Ramos (cell line): ENCODE results near the gene CPLX4.

Experiments used
- in situ Hi-C: fragments of 300-500 bp; cut with MboI; formaldehyde crosslinking; loops from one replicate; pipeline ENCODE4 v1.14.3; 2022; ENCODE audit warnings: low sequenced_read_pairs; ENCODE audit not compliant: unreplicated experiment

Gene CPLX4, protein sequence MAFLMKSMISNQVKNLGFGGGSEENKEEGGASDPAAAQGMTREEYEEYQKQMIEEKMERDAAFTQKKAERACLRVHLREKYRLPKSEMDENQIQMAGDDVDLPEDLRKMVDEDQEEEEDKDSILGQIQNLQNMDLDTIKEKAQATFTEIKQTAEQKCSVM

DNA sequence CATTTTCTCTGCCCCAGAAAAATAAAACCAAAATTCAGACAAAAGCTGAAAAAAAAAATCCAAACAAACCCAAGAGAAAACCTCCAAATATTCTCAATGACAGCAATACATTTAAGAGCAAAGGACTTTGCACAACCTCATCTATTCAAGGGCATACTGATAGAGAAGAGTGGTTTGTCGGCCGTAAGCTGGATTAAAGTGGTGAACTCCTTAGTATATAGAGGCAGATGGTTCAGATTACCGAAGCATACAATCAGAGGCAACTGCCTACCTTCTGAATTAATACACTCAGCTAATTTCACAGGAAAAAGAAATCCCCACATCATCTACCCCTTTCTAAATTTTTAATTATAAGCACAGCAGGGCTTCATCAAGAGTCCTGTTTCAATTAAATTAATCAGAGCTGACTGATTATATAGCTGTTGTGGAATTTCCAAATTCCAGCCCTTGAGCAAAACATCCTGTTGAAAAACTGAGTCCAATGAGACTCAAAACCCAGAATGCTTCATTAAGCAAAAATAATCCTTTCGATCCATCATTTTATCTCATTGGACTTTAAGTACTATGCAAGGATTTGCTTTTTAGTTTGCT lies at the start of gene CPLX4:
Gene CPLX4 (minus strand): TSS at position 190 of the 591 bp plus-strand sequence. CDS start 187 bp downstream, at position 3.
- in situ Hi-C loops: no loop called here

DNA sequence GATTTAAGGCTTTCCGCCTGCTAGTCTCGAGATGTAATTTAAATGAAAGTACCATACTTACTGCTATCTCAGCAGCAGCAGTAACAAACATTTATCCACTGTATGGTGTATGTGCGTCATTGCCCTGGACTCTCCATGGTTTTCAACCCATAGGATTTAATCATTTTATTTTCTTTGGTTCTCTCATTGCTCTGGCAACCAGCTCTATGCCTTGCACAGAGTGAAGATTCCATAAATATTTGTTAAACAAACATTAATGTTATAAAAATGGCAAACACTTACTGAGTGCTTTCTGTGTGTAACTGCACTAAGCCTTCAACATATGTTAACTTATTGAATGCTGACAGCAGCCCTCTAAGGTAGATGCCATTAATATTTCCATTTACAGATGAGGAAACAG lies 41.9 kb upstream of the CPLX4 start:
- in situ Hi-C loops: no loop called here

DNA sequence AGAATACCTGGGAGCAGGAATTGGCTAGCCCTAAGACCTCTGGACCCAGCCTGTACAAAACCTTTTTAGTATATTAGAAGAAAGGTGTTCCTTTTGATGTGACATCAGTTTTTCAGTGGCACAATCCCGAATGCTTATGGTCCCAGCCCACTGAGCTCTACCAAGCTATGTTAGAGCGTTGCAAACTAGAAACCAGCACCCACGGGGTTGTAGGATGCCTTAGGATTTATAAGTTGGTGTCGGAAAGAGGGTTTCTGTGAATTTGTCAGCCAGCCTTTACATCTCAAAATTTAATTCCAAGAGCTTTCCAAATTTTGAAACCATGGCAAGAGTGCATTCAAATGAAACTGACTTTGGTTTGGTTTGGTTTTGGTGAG lies 41.1 kb upstream of the CPLX4 start:
- in situ Hi-C loops: no loop called here

DNA sequence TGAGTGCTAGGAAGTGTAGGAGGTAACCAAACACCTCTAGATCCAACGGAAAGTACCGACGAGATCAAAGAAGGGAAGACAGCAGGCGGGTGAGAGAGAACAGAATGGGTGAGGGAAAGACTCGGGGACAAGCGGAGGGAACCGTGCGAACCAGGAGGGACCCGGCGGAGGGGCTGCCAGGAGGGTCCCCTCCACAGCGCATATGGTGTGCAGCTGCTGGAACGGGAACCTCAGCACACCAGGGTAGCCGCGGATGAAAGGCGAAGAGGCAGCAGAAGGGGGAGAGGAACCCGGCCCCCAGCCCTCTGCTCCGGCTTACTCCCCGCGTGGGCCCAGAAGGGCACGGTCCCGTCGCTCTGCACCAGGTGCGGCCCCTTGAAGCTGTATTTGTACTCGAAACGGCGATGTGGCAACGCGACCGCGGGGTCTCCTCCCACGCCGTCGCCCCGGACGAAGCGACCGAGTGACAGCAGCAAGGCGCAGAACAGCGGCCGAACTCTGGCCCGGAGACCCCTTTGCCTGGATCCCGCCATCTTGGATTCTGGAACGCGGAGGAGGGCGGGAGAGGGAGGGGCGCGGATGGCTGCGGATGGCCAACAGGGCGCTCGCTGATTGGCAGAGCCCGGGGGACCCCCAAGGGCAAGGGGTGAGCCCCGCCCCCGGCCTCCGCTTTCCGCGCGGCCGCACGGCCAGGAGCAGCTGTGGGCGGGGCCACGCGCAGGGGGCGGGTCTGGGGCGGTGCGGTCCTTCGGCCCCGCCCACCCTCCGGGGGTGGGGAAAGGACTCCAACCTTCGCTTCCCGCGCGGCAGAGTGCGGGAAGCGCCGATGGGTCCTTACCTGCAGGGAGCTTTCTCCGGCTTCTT lies 40.5 kb upstream of the CPLX4 start, which contains the start of gene LMAN1:
Gene LMAN1 (minus strand): TSS at position 554 of the 864 bp plus-strand sequence. CDS start 21 bp downstream, at position 533.
- in situ Hi-C loops: no loop called here

DNA sequence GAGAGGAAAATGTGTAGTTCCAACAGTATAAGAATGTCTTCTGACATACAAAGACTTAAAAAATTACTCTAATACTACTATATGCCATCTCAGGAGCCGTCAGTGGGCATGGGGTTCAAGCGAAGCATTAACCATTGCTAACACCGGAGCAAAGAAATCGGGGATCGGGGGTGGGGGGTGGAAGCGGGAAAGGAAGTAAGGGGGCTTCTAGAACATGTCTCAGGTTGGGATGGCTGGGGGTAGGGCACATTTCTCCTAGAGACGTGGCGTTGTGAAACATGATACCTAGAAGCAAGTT lies 39.9 kb upstream of the CPLX4 start:
- in situ Hi-C loops: no loop called here

DNA sequence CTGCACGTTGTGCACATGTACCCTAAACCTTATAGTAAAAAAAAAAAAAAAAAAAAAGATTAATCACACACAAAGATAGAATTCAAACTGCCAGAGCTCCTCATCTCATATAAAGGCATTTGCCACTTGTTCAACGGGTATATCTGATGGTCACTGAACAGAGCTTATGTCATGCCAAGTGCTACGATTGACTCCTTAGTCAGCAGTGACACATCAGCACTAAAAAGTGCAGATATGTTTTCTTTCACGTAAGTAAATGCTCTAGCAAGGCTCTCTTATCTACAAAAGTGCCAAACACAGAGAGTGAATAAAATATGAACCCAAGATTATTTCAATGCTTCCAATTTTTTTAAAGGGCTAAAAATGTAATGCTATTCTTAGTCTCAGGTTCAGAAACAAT lies 39.5 kb upstream of the CPLX4 start:
- in situ Hi-C loops: no loop called here

DNA sequence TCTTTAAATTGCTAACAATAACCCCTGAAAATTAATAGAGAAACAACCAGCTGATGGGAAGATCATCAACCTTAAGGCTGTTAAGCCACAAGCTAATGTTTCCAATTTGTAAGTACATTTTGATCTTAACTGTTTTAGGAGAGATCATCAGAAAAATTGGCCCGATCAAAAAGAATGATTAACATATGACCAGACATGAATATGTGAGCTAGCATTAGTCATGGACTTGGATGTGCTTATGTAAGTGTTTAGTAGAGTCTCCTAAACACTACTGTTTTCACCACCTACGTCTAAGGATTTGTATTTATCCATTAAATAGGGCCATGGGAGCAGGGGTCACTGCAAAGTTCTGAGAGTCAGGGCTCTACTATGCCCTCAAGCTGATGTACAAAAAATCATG lies 36.3 kb upstream of the CPLX4 start:
- in situ Hi-C loops: no loop called here

DNA sequence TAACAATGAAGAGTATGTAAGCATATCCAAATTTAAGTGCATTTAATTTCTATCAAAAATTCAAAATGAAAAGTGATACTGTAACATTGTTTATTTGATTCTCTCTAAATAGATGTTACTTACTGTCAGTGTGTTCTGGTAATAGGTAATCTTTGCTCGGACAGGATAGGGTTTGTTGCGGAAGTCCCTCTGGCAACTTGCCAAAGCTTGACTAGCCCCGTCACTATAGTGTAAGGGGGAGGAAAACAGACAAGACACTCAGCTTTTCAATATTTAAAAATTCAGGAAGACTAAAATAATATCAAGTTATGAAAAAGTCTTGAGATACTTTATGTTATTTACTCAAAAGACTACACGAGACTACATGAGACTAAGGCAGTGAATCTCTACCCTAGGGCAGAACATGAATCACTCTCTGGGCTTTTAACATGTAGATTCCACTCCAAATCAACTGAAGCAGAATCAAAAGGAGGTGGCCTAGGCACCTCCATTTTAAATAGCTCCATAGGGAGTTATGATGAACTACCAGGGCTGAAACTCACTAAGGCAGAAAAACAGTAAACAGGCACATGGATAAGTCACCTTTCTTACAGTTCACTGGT lies 34.7 kb upstream of the CPLX4 start:
- in situ Hi-C loops: no loop called here

DNA sequence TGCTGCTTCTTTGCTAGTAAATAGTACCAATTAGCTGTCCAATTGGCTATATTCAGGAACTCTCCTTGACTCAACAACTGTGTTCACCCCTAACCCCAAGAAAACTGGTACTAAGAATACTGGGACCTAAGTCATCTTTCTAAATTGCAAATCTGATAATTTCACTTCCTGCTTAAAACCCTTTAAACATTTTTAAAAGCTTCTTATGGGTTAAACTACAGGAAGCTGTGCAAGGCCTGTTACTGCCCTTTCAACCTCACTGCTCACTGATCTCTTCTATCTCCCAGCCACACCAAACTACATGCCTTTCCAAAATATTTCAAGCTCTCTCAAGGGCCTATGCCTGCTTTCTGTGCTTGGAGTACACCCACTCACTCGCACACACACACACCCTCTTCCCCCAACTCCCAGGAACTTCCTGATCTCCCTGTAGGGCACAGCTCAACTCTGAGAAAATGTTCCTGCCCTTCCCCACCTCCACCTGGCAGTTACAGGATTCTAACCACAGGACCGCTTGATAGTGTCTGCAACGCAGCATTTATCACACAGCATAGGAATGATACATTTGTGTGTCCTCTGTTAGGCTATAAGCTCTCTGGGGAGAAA lies 33.9 kb upstream of the CPLX4 start:
- in situ Hi-C loops: no loop called here

DNA sequence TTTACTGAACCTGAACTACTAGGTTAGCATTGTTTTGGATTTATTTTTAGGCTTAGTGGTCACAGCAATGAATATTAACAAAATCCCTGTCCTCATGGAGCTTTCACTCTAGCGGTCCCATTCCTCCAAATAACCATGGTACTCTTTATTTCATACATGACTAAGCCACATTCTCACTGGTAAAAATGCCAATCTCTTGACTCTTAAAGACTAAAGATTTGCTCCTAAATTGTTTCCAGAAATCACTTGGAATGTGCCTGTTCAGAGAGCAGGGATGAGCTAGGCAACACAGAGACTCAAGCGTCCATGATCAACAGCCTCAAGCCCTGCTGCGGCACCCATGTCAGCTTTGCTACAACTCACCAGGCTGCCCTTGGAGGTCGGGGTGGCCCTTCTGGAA lies 27.1 kb upstream of the CPLX4 start:
- in situ Hi-C loops: no loop called here

DNA sequence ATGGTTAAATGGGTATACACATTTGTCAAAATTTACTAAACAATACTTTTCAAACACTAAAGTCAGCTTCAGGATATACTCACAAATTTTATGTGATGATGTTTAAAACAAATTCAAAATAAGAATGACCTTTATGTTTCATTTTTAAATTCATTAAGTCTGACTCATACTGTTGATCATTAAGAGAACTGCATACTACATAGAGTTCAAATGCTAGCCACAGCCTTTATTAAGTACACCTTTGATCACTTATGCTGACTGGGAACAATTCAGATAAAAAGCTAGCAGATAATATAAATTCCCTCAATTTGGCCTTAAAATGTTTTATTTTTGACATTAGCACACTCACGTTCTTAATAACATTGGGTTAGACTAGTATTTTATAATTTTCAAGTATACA lies 26.5 kb upstream of the CPLX4 start:
- in situ Hi-C loops: no loop called here

DNA sequence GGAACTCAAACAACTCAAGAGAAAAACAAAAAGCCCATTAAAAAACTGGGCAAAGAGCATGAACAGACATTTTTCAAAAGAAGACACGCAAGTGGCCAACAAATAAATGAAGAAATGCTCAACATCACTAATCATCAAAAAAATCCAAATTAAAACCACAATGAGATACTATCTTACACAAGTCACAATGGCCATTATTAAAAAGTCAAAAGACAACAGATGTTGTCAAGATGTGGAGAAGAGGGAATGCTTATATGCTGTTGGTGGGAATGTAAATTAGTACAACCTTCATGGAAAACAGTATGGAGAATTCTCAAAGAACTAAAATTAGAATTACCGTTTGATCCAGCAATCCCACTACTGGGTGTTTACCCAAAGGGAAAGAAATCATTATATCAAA lies 25.5 kb upstream of the CPLX4 start:
- in situ Hi-C loops: no loop called here

DNA sequence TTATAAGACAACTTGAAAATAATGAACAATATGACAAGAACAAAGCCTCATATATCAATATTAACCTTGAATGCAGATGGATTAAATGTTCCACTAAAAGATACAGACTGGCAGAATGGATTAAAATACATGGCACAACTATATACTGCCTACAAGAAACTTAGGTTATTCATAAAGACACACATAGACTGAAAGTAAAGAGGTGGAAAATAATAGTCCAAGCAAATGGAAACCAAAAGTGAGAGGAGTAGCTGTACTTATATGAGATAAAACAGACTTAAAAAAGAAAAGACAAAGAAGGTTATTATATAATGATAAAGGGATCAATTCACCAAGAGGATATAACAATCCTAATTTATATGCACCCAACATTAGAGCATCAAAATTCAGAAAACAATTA lies 22.4 kb upstream of the CPLX4 start:
- in situ Hi-C loops: no loop called here

DNA sequence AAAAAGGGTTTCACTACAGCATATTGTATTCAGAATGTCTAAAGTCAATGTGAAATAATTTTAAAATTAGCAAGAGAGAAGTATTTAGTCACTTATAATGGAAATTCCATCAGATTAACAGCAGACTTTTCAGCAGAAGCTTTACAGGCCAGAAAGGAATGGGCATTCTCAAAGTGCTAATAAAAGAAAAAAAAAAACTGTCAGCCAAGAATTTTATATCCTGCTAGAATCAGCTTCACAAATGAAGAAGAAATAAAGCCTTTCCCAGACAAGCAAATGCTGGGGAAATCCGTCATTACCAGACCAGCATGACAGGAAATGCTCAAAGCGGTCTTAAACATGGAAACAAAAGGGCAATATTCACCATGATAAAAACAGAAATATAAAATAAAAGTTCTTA lies 21.9 kb upstream of the CPLX4 start:
- in situ Hi-C loops: no loop called here

DNA sequence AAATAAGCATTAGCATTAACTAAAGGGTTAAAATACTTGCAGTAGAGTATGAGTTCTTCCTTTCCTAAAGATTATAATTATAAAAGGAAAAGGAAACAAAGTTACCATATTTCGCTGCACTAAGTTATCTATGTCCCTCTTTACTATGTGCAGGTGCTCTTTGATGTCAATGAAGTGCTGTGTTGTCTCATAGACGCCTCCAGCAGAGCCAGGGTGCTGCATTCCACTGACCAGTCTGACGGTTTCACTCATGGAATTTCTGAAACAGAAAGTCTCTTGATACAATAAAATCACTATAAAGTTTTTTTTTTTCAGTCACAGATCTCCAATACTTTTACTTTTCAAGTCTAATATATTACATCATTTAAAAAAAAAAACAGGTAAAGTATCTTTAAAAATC lies 14.5 kb upstream of the CPLX4 start:
- in situ Hi-C loops: no loop called here

DNA sequence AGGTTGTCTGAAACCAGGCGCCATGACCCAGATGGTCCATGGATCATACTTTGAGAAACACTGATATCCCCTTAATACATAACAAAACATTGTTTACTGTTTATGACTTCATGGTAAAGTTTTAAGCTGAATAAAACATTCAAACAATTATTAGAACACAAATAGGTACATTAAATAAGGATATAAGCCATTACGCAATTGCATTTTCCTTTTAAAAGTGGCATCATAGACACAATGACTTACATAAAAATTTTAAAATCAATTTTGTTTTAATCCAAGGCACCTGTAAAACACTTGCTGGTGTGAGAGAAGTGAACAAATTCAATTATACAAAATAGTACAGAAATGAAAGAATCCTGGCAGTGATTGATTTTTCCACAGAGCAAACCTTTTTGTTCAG lies 10.2 kb upstream of the CPLX4 start:
- in situ Hi-C loops: no loop called here

DNA sequence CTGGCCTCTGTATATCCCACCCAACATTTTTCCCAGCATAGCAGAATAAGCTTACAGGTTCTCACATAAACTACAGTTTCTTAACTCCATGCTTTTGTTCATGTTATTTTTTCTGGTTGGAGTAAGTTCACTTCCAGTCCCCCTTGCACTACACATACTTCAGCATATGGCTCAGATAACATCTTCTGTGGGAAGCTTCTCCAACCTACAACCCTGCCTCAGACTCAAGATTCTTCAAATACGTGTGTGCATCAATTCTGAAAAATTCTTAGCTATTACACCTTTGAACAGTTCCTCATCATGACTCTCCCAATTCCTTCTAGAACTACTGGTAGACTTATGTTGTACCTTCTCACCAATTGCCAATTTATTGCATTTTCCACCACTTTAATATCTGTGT lies 7.5 kb upstream of the CPLX4 start:
- in situ Hi-C loops: no loop called here

DNA sequence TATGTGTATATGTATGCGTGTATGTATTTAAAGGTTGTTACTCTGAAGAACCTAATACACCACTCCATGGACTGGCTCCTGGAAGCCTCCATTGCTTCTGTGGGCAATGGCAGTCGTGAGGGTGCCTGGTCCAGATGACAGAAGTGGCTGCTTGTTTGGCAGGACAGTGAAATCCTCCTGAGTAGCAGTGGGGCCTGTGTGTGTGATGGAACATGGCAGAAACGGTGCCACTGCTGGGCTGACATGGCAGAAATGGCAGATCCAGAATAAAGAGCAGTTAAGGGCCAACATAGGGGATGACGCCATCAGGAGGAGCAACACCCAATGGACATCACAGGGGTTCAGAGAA lies 6.1 kb upstream of the CPLX4 start:
- in situ Hi-C loops: no loop called here

DNA sequence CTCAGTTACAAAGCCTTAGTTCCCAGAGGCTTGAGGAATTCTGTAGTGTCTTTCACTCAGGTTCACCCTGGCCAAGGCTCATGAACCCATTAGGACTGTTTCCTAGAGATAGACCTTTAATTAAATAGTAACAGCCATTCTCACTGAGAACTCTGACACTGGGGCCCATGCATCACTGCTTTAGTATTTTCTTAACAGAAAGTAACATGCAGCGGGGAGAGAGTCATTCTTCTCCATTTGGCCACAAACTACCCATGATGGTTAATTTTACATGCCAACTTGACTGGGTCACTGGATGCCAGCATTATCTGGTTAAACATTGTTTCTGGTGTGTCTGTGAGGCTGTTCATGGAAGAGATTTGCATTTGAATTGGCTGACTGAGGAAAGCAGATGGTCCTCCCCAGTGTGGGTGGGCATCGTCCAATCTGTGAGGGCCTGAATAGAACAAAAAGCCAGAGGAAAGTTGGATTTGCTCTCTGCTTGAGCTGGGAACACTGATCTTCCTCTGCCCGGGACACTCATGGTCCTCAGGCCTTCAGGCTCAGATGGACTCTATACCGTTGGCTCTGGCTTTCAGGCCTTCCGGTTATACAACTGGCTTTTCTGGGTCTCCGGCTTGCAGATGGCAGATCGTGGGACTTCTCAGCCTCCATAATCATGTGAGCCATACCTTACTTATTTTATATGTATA lies 5.6 kb upstream of the CPLX4 start:
- in situ Hi-C loops: no loop called here

DNA sequence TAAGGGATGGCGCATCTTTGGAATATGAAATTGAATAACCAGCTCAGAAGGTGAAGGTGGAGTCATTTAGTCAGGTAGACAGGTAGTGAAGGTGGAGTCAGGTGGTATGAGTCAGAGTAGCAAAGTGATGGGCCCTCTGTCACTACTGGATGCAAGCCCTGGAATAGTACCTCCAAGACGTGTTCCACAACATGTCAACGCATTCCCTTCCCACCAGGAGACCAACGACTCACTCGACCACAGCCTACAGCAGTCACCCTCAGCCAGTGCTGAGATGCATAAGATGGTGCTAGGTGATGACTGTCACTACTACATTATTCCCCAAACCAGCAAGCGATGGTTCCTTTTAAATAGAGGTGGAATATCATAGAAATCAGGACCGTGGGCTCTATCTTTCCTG lies 6.8 kb downstream of the CPLX4 start:
- in situ Hi-C loops: no loop called here

DNA sequence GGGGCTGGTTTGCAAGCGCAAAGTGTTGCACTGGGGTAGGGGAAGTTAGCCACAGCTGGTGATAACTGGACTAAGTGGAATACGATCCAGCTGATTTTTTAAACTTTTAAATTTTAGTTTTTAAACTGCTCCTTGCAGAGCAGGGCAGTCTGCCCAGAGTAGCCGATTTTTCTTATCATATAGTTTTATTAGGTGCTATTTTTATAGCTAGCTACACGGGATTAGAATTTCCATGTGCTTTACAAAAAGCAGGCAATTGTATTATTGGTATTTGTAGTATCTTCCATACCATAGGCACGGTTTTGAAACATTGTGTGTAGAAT lies 9.6 kb downstream of the CPLX4 start:
- in situ Hi-C loops: no loop called here
